DMS 273 treated with DMSO at 0.1 percent for 48 hours (cell line): ENCODE data around the gene ADAMTS17.

ENCODE experiments used
- DNase-seq: peaks from one replicate; lab custom pipeline; 2025; lab: John Stamatoyannopoulos, UW

The ADAMTS17 gene

DNA sequence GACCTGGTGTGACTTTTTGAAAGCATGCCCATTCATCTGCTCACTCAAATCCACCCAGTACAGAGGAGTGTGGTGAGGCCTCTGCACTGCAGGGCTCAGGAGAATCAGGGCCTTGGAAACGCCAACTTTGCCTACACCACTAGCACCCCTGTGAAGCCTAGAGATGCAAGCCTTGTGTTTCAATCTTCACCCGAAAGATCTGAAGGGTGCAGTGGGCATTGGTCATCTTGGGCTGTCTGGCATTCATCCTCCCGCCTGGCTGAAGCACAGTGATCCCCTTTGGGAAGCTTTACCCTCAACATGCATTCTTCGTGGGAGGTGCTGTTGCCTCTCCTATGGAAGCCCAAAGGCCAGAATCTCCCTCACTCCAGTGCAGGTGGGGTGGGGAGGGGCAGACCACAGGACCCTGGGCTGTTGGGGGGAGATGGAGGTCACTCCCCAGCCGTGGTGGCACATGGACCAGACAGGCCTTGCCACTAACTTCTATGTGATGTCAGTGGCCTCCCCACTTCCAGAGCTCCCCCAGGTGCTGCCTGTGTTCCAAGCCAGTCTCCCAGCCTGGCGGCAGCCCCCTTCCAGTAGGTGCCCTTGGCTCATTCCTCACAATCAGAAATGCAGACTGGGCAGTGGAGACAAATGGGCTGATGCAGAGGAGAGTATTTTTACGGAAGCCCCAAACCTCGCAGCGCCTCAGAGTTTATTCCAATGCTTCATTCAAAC, 92.5 kb downstream of the ADAMTS17 start:
- no peak for DNase-seq

DNA sequence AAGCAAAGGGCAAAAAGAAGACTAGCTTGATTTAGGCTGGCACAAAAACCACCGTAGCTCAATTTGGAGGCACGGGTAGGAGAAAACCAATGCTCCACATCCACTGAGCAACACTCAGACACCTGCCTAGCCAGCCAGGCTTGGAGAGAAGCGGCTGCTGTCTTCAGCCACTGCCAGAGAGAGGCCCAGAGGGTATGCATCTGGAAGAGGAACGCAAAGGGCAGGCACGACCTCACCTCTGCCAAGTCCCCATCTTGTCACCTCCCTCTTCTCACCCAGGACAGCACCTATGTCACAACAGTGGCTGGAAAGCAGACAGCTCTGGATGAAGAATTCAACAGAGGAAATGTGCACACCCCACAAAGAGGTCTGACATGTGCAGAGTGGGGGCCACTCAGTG, 93.5 kb downstream of the ADAMTS17 start:
- no peak for DNase-seq

GRCh38 chr15:100247228-100248225, 94.2 kb downstream of the ADAMTS17 start:
- DNase-seq = no peak

DNA sequence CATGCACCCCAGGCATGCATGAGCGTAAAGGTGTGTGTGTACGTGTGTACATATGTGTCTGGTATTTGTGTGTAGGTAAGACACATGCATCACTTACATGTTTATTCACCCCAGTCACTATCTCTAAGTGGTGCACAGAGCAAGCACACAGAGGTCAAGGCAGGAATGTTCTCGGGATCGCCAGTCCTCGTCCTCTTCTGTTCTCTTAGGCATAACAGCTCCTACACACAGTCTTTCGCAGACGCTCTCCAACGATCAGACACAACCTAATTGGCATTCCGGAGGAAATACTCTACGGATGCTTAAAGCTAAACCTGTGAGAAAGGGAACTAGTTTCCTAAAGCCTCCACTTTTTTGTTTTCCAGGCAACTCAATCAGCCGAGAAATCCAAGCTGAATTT, 95.9 kb downstream of the ADAMTS17 start:
- DNase-seq = no peak

GRCh38 chr15:100245487-100245820, 96.3 kb downstream of the ADAMTS17 start:
- DNase-seq = no peak

DNA sequence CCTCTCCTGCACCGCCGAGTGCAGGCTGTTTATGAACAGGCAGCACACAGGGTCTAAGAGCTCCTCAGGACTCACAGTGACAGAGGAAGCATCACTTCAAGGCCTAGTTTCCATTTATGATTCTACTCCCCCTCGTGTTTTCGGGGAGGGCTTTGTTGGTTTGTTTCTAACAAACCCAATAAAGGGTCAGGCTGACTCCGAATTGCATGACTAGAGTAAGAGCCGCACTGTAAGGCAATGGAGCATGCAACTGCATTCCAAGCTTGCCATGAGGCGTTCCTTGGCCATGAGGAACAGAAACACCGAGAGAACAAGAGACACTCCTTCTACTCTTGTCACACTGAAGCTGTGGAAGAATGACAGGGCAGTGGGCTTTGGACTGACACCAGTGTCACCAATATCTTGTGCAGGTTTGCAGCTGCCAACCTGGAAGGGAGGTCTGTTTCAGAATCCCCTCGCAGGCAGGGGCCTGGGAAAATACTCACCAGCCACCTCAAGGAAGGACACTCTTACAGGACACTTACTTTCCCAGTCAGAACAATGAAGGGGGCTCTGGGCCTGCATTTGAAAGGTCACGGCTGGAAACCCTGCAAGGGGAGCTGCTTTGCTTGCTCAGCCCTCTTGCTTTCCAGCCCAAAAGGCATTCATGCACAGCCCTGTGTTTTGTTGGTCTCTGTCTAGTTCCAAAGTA, 96.8 kb downstream of the ADAMTS17 start:
- DNase-seq = no peak

GRCh38 chr15:100242989-100243388, 98.8 kb downstream of the ADAMTS17 start:
- no peak for DNase-seq

DNA sequence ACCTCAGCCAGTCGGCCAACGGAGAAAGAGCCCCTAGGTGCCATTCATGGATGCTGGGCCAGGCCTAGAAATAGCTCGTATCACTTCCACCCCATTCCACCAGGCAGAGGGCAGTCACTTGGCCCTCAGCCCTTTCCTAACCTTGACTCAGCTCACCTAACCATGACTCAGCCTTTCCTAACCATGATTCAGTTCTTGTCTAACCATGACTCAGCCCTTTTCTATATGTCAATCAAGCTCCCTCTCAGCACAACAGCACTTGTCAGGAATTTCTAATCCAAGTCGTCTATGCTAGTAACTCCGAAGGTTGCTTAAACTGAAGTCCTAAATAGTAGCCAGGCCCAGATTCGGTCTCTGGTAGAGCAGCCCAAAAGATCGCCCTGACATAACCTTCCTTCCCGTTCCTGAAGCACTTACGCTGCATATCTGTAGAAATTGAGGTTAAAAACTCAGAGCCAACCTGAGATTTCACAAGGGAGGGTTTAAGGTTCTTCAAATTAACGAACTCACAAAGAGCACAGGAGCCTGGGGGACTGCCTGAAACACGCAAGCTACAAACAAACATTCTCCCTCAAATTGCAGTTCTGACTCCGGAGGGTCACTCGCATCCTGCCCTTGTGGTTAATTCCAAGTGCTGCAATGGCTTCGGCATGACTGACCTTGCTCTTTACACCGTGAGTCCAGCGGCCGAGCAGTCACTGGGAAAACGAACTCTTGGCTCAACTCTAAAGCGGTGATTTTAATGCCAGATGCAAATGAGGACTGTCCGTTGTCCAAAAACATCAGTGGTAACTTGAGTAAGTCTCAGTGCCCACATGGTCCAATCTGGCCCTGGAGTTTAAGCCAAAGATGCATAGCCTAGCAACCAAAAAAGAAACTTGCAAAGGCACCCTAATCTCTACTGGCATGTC, 99.9 kb downstream of the ADAMTS17 start:
- DNase-seq = no peak

- no peak for DNase-seq
These were observed 104.6 kb downstream of the ADAMTS17 start for GRCh38 chr15:100236981-100237720.

GRCh38 chr15:100235030-100235617, 106.7 kb downstream of the ADAMTS17 start:
- no peak for DNase-seq

DNA sequence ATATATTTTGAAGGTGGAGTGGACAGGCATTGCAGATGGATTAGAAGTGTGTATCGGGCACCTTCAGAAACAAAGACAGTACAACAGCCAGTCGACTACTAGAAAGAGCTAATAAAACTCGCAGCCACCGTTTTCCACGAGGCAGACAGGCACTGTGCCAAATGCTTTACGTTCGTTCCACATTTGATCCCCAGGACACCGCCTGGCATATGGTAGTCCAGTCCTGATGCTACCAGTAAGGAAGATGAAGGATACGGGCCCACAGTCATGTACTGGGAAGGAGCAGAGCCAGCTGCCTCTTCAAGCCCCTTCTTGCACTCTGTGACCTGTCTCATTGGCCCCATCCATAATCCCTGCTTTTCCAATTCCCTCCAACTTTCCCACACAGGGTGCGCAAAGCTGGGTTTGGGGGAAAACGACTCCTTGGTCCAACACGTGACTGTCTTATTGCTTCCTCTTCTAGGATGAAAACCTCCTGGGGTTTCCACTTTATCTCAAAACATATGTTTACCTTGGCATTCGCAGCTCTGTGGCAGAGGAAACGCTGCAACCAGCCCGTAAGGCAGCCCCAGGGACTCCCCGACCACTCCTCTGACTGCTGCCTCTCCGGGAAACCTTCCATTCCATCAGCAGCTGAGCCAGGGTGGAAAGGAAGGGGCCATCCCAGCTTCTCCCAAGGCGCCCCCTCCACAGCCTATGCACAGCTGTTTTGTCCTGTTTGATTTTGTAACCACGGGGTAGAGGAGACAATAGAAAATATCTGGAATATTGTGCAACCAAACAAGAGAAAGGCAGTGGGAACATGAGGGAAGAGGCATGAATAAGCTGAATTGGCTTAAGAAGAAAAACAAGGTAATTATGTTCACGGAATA, 107.4 kb downstream of the ADAMTS17 start:
- no peak for DNase-seq

DNA sequence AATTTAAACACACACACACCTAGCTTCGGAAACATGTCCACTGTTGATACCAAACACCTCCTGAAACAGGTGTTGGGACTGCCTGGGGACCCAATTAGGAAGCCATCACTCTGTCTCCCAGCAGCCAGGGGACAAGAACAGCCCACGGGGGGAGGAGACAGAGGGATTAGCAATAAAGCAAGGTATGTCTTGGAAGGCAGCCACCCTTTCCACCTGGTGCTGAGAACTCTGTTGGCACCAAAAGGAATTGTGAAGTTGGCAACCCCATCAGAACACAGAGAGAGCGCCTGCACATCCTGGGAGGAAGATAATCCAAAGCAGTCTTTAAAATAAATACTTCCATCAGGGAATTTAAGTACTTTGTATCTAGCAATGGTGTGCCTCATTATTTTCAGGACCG, 111.0 kb downstream of the ADAMTS17 start:
- no peak for DNase-seq

DNA sequence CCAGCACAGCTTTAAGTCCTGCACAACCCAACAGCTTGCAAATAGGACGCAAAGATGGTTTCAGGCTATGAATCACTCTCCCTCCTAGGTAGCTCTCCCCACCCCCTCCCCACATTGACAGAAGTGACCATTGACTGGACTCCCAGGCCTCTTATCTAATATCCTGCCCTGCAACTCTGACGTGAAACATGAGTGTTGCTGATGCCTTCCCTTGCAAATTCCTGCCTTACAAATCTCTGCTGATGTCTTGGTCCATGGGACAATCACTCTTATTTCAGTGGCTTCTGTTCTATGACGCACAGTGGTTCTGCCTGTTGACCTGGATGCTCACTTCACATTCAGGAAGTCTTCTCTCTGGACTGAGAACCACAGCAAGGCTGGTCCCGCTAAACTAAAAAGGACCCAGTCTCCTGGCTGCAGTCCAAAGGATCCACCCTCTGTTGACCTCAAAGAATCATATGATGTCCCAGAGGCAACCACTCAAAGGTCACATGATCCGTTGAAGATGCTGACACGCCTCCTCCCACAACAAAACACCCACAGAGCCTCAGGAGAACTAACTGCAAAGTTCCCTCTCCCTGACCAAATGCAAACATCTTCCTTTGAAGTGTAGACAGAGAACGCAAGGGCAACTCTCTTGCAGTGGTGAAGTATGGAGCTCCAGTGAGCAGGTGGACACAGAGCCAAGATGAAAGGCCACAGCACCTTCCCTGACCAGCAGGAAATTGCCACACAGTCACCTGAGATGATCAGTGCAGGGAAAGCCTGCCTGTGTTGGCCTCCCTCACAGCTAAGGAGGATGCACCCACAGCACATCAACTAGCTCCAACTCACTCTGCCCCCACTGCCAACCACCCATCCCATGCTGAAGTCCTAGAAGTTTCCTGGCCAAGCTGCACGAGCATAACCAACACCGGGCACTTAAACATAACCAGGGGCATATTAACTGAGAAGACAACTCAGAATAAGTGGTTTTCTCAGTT, 112.3 kb downstream of the ADAMTS17 start:
- no peak for DNase-seq

- no peak for DNase-seq
These were observed 114.0 kb downstream of the ADAMTS17 start for GRCh38 chr15:100227781-100228180.

- no peak for DNase-seq
These were observed 115.7 kb downstream of the ADAMTS17 start for GRCh38 chr15:100226107-100226506.

DNA sequence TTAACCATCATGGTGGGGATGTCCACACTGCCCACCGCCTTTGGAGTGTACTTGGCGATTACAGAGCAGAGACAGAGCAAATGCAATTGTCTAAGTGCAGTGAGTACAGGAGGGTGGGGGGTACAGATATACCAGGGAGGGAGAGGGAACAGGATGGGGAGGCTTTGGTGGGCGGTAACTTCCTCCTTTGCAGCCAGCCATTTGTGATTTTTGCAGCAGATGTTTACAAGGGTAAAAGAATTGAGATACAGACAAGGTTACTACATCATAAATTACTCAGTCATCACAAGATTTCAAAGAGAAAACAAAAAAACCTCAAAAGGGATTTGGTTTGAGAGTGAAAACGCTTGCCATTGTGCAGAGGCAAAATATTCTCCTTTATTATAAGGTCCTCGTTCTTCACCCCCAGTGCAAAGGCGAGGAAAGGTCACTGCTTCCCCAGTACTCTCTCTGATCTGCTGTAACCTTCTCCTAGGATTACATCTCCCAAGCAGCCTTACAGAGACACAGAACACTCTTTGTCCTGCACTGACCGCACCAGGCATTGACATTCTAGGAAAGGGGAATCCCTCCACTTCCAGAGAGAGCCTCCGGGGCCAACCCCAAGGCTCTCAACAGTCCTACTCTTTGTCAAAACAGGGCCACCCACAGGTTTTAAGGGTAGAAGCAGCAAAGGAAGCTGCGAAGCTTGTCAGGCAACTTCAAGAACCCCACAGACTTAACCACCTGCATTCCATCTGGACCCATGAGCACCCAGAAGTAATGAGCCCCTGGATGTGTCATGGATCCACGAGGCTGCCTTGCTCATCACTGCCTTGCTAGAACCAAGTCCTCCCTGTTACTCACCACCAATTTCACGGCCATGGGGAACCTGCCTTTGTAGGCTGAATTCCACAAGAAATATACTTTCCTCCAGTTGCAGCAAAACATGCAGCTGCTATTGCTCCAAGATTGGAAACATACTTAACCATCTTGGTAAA, 117.3 kb downstream of the ADAMTS17 start:
- no peak for DNase-seq

- DNase-seq = no peak
These were observed 119.4 kb downstream of the ADAMTS17 start for GRCh38 chr15:100222349-100222715.
